ENCODE results near the gene ATL1.
"Not testable (repeated sequence)": the region's sequence is repeated elsewhere in the genome, so short reads cannot be mapped to it uniquely, and the experiment has no call there.

ATL1 gene

DNA sequence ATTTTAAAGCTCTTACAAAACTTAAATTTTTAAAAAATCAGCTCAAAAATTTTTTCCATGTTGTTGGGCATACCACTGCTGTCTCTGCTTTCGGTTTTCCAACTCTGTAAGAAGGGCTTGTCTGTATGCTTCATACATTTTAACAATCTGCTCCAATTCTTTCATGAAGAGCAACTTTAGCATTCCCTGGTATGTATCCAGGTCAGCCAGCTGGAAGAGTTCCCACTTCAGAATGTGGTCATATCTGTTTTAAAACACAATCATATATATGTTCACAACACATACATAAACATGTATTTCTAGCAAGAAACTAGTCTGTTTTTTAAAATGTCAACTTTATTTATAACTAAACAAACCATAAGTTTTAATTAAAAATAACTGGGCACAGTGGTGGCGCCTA is 75.2 kb downstream of the ATL1 start:
- in situ Hi-C loops (cut with MboI; ENCODE audit: low sequenced_read_pairs) = no loop called here

DNA sequence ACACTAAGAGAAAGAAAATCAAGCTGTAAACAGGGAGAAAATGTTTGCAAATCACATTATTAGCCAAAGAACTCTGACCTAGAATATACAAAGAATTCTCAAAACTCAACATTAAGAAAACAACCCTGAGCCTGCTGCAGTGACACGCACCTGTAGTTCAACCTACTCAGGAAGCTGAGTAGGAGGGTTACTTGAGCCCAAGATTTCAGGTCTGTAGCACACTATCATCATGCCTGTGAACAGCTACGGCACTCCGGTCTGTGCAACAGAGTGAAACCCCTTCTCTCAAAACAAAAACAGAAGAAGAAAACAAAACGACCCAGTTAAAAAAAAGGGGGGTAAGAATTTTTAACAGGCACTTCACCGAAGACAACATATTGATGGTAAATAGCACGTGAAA is 87.3 kb downstream of the ATL1 start:
- in situ Hi-C loops (cut with MboI; ENCODE audit: low sequenced_read_pairs) = no loop called here

DNA sequence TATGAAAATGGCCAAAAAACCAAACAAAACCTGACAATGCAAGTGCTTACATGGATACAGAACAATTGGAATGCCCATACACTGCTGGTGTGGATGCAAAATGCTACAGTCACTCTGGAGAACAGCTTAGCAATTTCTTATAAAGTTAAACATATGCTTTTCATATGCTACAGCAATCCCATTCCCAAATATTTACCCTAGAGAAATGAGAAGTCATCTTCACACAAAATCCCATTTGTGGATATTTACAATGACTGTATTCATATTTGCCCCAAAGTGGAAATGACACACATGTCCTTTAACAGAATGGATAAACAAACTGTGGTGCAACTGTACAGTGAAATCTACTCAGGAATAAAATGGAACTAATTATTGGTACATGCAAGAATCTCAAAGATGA is 87.8 kb downstream of the ATL1 start:
- in situ Hi-C loops (cut with MboI; ENCODE audit: low sequenced_read_pairs) = no loop called here

DNA sequence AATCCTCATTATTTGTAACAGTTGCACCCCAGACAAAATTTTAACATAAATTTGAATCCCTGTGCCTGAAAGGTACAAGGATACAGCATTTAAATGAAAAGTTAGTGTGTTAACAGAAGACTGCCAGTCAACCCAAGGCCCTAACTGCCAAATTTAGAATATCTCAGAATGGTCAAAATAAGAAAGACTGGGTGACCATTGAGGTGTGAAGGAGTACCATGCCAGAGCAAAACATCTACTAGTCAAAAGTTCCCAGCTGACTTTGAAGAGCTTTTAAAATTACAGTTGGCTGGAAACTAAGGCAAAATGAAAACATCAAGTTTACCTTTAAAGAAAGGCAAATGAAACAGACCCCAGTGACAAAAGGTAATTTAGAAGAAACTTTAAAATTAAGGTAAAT is 89.7 kb downstream of the ATL1 start:
- in situ Hi-C loops (cut with MboI; ENCODE audit: low sequenced_read_pairs) = no loop called here

DNA sequence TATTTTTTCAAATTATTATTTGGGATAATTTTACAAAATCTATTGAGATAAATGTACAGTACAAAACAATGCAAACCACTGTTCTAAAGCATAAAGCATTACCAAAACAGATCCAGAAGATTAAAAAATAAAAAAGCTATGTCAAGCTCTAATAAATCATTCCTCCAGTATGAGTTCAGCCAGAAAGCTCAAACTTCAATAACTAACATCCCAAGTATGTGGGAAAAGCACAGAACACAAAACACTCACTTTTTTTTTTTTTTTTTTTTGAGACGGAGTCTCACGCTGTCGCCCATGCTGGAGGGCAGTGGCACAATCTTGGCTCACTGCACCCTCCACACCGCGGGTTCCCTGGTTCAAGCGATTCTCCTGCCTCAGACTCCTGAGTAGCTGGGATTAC is 96.8 kb downstream of the ATL1 start:
- in situ Hi-C loops (cut with MboI; ENCODE audit: low sequenced_read_pairs) = no loop called here

DNA sequence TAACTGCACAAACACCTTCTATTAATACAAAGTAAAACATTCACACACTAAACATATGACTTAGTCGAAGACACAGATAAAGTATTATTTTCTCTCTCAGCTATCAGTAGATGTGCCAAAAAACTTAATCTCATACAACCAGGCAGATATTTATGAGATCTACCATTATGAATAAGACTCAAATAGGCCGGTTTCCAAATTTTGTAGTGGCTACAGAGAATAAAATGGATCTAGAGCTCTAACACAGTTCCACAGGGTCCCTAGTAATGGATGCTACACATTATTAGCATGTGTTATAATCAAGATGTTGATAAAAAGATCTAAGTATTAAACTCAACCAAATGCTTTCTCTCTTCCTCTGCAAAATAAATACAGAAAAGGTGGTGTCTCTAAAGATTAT is 97.8 kb downstream of the ATL1 start:
- in situ Hi-C loops (cut with MboI; ENCODE audit: low sequenced_read_pairs) = no loop called here

DNA sequence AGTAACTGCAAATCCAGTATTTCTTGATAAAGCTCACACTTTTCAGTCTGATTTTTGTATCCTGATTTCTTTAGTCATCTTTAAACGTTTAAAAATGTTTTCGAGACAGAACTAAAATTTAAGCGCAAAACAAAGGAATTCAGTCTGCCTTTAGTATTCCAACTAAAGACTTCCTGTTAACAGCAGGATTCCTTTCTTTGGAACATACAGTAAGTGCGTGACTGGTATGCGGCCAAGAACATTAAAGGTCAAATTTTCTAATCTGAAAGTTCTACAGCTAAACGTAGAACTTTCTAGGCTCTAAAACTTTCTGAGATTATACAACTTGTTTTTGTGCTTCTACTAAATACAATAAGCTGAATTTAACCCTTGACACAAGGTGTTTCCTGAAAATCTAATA is 98.3 kb downstream of the ATL1 start:
- in situ Hi-C loops (cut with MboI; ENCODE audit: low sequenced_read_pairs) = no loop called here

DNA sequence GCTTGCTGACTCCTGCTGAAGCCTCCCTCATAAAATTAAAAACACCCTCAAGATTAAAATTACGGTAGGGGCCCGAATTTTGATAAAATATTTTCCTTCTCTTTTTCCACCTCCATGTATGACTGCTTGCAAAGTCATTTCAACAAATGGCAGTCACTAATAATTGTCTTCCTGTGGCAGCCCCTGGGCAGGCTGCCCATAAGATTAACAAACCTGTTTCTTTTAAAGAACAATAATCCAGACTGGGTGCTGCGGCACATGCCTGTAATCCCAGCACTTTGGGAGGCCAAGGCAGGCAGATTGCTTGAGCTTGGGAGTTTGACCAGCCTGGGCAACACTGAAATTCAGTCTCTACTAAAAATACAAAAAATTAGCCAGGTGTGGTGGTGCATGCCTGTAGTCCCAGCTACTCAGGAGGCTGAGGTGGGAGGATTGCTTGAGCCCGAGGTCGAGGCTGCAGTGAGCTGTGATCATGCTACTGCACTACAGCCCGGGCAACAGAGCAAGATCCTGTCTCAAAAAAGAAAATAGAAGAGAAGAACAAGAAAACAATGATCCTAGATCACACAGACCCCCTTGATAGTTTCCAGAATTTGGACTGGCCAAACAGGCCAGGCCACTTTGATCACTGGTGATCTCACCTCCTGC is 99.5 kb downstream of the ATL1 start:
- in situ Hi-C loops (cut with MboI; ENCODE audit: low sequenced_read_pairs) = no loop called here

DNA sequence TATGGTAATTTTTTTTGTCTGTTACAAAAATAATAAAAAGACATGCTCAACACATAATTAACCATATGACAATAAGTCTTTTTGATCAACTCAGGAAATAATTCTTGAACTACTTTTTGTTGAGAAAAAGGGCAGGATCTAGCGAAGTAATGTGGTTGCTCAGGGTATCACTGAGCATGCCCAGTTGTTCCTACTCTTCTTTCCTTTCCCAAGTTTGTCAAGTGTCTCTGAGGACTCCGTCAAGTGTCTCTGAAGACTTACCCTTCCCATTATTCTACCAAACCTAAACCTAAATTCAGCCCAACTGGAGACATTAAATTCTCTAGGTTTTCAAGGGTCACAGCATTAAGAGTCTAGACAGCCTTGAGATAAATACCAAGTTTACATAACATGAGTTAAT is 104.6 kb downstream of the ATL1 start:
- in situ Hi-C loops (cut with MboI; ENCODE audit: low sequenced_read_pairs) = not testable (repeated sequence)

DNA sequence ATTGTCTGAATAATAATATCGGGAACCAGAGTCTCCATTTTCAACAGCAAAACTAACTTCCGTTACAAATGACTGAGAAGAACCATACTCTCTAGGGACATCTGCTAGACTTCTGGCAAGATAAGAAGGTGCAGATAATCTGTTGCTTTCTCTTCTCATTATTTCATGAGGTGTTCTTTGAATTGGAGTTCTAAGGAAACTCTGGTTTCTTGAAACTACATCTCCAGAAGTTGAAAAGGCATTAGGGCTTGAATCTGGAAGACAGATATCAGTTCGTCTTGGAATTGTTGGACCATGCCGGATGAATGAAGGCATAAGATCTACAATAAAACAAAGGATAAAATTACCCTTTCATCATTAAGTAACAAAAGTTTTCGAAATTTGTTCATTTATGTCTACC is 105.4 kb downstream of the ATL1 start:
- in situ Hi-C loops (cut with MboI; ENCODE audit: low sequenced_read_pairs) = not testable (repeated sequence)

DNA sequence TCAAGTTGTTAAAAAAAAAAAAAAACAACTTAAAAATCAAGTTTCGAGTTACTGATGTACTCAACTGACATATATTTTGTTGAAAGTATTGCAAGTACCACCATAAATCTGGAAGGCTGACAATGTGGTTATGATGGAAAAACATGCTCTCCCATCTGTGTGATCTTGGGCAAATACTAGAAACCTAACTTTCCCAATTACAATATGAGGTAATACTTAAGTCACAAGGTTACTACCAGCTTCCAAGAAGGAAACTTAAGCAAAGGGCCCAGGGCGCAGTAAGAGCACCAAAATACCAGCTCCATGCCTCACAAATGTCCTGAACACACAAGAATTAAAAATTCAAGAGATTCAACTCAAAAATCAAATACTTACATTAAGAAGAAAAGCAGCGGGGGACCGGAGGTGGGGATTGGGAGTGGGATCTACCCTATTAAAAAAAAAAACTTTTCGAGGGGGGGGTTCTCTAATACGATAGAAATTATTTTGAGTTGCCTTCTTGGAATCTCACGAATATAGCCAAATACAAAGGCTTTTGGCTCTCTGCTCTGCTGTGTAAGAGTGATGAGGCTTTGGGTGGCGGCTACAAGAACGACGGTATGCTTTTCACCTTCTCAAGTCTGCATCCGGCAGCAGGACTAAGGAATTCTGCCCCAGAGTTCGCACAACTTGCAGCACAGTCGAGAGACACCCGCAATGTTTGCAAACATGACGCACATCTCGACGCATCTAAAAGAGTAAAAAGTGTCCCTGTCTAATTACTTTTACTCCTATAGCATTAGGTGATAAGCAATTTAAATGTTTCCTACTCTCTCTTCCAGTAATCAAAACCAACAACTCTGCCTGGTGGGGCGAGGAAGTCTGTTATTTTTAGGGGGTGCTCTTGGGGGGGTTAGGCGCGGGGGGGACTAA is 107.1 kb downstream of the ATL1 start:
- in situ Hi-C loops (cut with MboI; ENCODE audit: low sequenced_read_pairs) = no loop called here

DNA sequence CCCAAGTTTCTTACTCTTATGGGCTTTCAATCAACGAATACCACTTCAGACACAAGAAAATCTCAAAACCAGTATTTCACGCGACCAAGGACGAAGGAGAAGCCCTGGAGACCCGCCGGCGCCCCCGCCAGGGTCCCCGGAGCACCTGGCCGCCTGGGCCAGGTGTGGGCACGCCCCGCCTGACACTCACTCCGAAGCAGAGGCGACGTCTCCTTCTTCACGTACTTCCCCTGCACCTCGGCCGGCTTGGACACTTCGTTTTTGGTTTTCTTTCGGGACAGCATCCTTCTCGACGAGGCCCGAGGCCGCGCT is 107.7 kb downstream of the ATL1 start:
- in situ Hi-C loops (cut with MboI; ENCODE audit: low sequenced_read_pairs) = no loop called here

DNA sequence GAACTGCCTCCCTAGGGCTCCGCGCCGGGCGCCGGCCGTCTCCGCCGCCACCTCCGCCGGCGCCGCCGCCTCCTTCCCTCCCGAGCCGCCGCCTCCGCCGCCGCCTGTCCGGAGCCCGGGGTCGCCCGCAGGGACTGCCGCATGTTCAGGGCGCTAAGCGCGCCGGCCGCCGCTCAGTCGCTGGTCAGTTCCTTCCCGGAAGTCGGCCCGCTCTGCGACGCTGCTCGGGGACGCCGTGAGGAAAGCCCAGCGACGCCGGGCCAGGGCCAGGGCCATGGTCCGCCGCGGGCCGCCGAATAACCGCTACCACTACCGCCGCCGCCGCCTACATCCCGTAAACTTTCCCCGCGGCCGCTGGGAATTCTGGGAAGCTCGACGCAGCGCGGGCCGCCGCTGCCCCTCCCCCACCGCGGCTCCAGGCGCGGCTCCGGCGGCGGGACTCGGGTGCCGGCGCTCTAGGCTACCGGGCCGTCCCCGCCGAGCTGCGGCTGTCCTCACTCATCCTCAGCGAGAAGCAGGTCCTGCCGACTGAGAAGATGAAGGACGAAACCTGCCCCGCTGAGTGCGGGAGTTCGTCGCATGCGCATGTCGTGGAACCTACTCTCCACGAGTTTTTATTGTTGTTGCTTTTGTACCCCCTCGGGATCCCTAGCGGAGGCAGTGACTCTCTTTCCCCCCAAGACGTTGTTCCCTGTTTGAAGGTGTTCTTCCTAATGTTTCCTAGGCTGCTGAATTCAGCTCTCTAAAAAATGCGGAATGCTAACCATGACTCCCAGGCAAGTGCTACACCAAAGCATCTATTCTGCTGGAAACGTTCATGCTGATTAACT is 108.3 kb downstream of the ATL1 start, which contains the start of gene SAV1:
Gene SAV1, minus strand, starts transcription at position 311 of the 830 bp plus-strand sequence. CDS start 339 bp downstream, outside the sequence.
- in situ Hi-C loops (cut with MboI; ENCODE audit: low sequenced_read_pairs) = no loop called here

DNA sequence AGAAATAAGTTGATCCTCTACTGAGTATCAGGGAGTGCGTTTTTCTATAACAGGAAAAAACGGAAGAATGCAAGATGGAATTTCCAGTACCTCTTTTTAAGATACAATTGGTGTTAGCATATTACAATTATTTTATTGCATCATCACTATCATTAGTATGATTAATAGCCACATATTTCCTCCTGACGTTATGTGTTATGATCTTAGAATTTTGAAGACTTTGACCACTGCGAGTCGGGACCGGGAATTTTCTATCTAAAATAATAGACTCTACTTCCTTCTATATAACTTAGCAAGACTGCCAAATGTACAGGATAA is 108.8 kb downstream of the ATL1 start:
- in situ Hi-C loops (cut with MboI; ENCODE audit: low sequenced_read_pairs) = no loop called here

DNA sequence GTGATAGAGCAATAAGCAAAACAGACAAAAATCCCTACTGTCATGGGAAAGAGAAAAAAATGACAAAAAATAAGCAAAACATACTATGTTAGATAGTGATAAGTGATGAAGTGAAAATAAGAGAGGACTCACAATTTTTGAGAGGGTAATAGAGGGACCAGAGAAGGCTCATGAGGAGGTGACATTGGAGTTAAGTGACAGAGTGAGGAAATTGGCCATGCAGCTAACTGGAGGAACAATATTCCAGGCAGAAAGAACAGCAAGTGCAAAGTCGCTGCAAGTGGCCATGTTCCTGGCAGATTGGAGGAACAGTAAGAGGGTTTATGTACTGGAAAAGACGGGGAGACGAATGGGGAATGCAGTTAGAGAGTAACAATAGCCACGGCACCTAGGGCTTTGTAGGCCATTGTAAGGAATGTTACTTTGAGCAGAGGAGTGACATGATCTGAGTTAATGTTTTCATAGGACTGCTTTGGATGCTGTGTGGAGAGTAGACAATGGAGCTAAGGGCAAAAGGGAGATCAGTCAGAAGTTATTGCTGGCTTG is 109.6 kb downstream of the ATL1 start:
- in situ Hi-C loops (cut with MboI; ENCODE audit: low sequenced_read_pairs) = no loop called here

DNA sequence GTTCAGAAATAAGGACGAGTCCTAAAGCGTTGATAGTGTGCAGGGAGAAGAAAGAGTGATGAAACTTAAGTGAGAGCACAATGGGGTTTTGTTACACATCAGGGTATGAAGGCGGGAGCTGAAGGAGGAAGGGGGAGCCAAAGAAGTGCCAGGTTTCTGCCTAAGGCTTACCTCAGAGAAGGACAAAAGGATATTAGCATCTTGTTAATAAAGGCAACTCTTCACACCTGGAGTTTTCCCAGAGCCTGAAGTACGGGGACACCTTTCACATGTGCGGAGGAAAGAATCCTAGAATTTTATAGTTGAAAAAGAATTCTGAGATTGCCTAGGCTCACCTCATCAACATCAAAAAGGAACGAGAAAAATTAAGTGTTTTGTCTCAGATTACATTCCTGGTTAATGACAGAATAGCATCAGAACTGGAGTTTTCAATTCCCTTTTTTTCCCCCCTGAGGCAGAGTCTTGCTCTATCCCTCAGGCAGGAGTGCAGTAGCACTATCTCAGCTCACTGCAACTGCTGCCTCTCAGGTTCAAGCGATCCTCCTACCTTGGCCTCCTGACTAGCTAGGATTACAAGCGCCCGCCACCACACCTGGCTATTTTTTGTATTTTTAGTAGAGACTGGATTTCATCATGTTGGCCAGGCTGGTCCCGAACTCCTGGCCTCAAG is 110.4 kb downstream of the ATL1 start:
- in situ Hi-C loops (cut with MboI; ENCODE audit: low sequenced_read_pairs) = no loop called here

DNA sequence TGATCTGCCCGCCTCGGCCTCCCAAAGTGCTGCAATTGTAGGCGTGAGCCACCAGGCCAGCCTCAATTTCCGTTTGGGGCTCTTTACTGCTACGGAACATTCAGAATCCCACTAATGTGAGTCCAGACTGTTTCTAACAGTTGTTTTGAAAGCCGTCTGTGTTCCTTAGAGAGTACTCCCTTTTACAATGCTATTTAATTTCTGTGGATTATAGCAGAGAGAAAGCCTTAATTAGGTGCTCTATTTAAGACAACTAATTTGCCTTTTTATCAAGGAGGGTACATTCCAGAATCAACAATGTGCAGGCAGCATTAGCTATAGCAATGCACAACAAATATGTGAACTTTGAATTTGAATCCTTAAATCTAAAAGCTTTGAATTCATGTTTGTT is 110.9 kb downstream of the ATL1 start:
- in situ Hi-C loops (cut with MboI; ENCODE audit: low sequenced_read_pairs) = no loop called here

DNA sequence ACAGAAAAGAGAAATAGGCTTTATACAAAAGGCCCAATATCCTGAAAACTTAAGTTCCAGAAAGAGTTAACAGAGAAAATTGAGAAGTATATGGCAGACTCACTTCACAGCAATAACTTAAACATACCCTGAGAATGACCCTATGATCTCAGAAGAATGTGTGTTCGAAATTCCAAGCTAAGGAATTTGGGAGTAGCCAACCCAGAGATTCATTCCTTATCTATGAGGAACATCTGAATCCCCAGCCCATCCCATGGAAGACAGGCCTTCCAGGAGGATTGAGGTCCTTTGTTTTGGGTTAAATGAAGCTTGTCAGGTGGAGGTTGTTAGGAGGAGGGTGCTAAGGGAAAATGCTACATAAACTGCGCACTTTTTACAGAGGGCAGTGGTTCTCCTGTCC is 115.7 kb downstream of the ATL1 start:
- in situ Hi-C loops (cut with MboI; ENCODE audit: low sequenced_read_pairs) = no loop called here

DNA sequence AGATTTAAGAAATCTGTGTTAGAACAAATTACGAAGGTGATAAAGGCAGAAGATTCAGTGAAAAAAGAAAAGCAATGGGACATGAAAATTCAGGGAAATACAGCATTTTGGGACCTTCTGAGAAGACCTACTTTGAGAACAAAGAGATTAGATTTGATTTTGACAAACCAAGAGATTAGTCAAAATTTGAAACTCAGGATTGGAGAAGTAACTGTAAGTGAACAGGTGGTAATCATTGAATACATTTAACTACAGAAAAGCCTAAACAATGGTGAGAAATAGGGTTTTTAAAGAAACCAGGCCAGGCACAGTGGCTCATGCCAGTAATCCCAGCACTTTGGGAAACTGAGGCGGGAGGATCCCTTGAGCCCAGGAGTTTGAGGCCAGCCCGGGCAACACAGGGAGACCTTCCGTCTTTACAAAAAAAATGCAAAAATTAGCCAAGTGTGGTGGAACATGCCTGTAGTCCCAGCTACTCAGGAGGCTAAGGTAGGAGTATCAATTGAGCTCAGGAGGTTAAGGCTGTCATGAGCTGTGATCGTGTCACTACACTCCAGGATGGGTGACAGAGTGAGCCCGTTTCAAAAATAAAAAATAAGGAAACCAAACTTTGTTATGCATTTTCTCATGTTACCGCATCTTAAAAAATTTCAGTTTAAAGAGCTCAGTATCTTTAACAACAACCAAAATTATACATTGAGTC is 117.0 kb downstream of the ATL1 start:
- in situ Hi-C loops (cut with MboI; ENCODE audit: low sequenced_read_pairs) = no loop called here

DNA sequence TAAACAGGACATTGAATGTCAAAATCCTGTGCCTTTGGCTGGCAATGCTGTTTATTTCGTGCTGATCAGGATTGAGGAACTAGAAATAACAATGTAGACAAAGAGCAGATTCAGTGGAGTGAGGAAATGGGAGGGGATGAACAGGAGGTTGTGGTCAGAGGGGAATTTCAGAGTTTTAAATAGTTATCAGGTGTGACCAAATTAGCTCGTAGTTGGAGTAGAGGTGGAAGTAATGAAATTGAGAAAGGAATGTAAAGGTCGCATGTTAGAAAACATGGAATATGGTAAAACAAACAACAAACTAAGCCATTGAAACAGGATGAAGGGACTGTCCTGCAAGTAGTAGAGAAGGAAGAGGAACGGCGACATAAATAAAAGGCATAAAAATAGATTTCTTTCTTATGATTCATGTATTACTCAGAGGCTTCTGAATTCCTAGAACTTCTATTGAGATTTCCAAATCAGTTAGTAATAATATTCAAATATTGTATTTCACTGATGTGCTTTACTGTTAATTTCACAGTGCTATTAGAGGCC is 117.7 kb downstream of the ATL1 start:
- in situ Hi-C loops (cut with MboI; ENCODE audit: low sequenced_read_pairs) = no loop called here

All from HL-60/S4 treated with phorbol 12-myristate 13-acetate at 8.2 ng/mL for 4 days and 3 days (cell line).